ENCODE results near the gene RGPD4.

GRCh38 chr2:107777974-107778373, 48.7 kb upstream of the RGPD4 start:
- TF ChIP-seq YY1 (IDR thresholded peaks at IDR 0.05; ENCODE audit: insufficient read depth, insufficient read length), result no peak
- no peak for TF ChIP-seq SUZ12 (IDR thresholded peaks at IDR 0.05; ENCODE audit: extremely low read depth, insufficient read depth, insufficient read length)
- TF ChIP-seq ZNF274 (IDR thresholded peaks at IDR 0.05; ENCODE audit: low read depth, low read length), result no peak
